GM12878 (cell line): ENCODE results near the gene CRYGS. TPM values are rescaled to one million over a fixed set of nuclear protein-coding genes. Genes with fewer than 3 reads are reported as not detected.

Experiments
- ATF2 ChIP-seq: IDR thresholded peaks from 2 replicates; pipeline ENCODE4 v1.6.1; 2012; ENCODE audit warnings: low read length, inconsistent platforms
- E2F4 ChIP-seq: IDR thresholded peaks from 2 replicates; pipeline ENCODE4 v1.6.1; 2012; ENCODE audit warnings: low read depth, low read length, improper control_type of control experiment
- ESRRA ChIP-seq: IDR thresholded peaks from 2 replicates; pipeline ENCODE4 v1.6.1; 2012; ENCODE audit warnings: mild to moderate bottlenecking, low read length, improper control_type of control experiment
- FOS ChIP-seq: IDR thresholded peaks from 3 replicates; pipeline ENCODE4 v1.6.1; 2011; ENCODE audit warnings: borderline replicate concordance; ENCODE audit not compliant: insufficient read length; ENCODE audit errors: extremely low read depth
- HDAC6 ChIP-seq: fragments of 200-600 bp; sonication (generic); IDR thresholded peaks from one replicate; pipeline ENCODE4 v1.8.0; 2017; ENCODE audit warnings: antibody characterized with exemption; ENCODE audit not compliant: unreplicated experiment
- IKZF2 ChIP-seq, 2 experiments: fragments of 450-650 bp; IDR thresholded peaks; 2 replicates each; pipeline ENCODE4 v1.6.1; 2017; ENCODE audit warnings: mild to moderate bottlenecking in 2 of 2, moderate library complexity in 2 of 2
- NFYB ChIP-seq: IDR thresholded peaks from 2 replicates; pipeline ENCODE4 v1.6.1; 2011; ENCODE audit warnings: low read depth, mild to moderate bottlenecking, low read length, improper control_type of control experiment, moderate library complexity; ENCODE audit not compliant: insufficient read depth
- REST ChIP-seq: IDR thresholded peaks from 2 replicates; pipeline ENCODE4 v1.6.1; 2012; ENCODE audit warnings: mild to moderate bottlenecking, low read depth, low read length
- RFX5 ChIP-seq: IDR thresholded peaks from 2 replicates; pipeline ENCODE4 v1.6.1; 2011; ENCODE audit warnings: low read depth, low read length, improper control_type of control experiment
- SMAD5 ChIP-seq: IDR thresholded peaks from 2 replicates; pipeline ENCODE4 v1.6.1; 2016; ENCODE audit warnings: antibody characterized with exemption, low read depth
- SP1 ChIP-seq: IDR thresholded peaks from one replicate; pipeline ENCODE4 v1.6.1; 2011; ENCODE audit warnings: low read depth, low read length
- USF1 ChIP-seq: IDR thresholded peaks from 2 replicates; pipeline ENCODE4 v1.6.1; 2011; ENCODE audit warnings: borderline replicate concordance, low read depth, mild to moderate bottlenecking, moderate library complexity, mixed read lengths, low read length; ENCODE audit not compliant: insufficient read depth; ENCODE audit errors: extremely low read length
- ZBTB33 ChIP-seq: fragments of 450-650 bp; IDR thresholded peaks from 2 replicates; pipeline ENCODE4 v1.6.1; 2017; ENCODE audit warnings: mild to moderate bottlenecking
- ZBTB40 ChIP-seq: fragments of 450-650 bp; IDR thresholded peaks from 2 replicates; pipeline ENCODE4 v1.6.1; 2016; ENCODE audit warnings: mild to moderate bottlenecking, moderate library complexity, borderline replicate concordance
- polyA plus RNA-seq, 11 experiments: library from polyadenylated mRNA; depleted of rRNA in 4 of 11; unstranded in 6 of 11; stranded (reverse) in 5 of 11; fragments of >200 nt; fragmentation: Nextera tagmentation in 4 of 11; fragmentation: Illumina TruSeq in 1 of 11; extraction: Ambion mirVana in 4 of 11; extraction: Trizol in 1 of 11; gene quantifications; 1 replicate in 1 of 11; 2 replicates in 10 of 11; pipeline versions ENCODE4 v1.2.1 to v1.2.3, GENCODE V29; 2011 to 2016; ENCODE audit warnings: inconsistent platforms in 2 of 11, missing spikeins in 2 of 11, low read depth in 1 of 11
- total RNA-seq, 4 experiments: library from RNA; depleted of rRNA in 3 of 4; stranded (reverse); fragments of >200 nt in 3 of 4; fragmentation: Illumina TruSeq in 1 of 4; extraction: Trizol in 1 of 4; gene quantifications; 2 replicates each; pipeline versions ENCODE4 v1.2.1 to v1.2.3, GENCODE V29; 2013 to 2021

The CRYGS gene
- total and polyA plus RNA-seq, 10 of the 15 experiments (the other 5 are each of a cell fraction or from before 2014, with no cell fraction given), result 1.1 to 6.0 (median 2.5) TPM

- TF ChIP-seq USF1 (no peak), FOS (no peak), NFYB (no peak), E2F4 (no peak), HDAC6 (no peak), RFX5 (no peak), ZBTB40 (peak; percentile 70), SMAD5 (peak; percentile 75; the same call in 1 of the 2 replicates), ZBTB33 (no peak), SP1 (no peak), REST (no peak), IKZF2 (IDR thresholded peaks at IDR 0.05) (no peak), ESRRA (no peak), ATF2 (no peak)
Measured at GRCh38 chr3:186567072-186567921, 23.1 kb upstream of the CRYGS start, which contains the start of gene TBCCD1 (continued).
